IMR-90 (cell line): ENCODE measurements around the gene APOC1. TPM values are rescaled to one million over a fixed set of nuclear protein-coding genes. Genes with fewer than 3 reads are reported as not detected.

Source experiments
- ATAC-seq: fragments of 200-7000 bp; cut with Tn5 transposase; 2 replicates; pipeline ENCODE4 v1.9.1; 2020; ENCODE audit warnings: low read depth, mild to moderate bottlenecking, moderate library complexity
- BruUV-seq: library from RNA; stranded (reverse); fragments of 400-500 nt; replicated peaks from 2 replicates; lab custom pipeline; 2021; lab: Mats Ljungman, UMichigan
- CTCF ChIA-PET: fragments of 300-600 bp; formaldehyde crosslinking; extraction: SDS; loops from one replicate; lab custom pipeline; 2021; ENCODE audit warnings: antibody characterized with exemption; lab: Yijun Ruan, JAX
- POLR2A ChIA-PET: fragments of 300-600 bp; sonication (Branson Sonifier 250); formaldehyde crosslinking; loops from one replicate; lab custom pipeline; 2022; ENCODE audit warnings: antibody characterized with exemption; ENCODE audit not compliant: unreplicated experiment; lab: Charles Lee
- DNase-seq: peaks from one replicate; pipeline ENCODE4 v3.0.0; 2013
- H2AFZ ChIP-seq: replicated peaks from 2 replicates; pipeline ENCODE3; 2013; ENCODE audit warnings: low read length, mild to moderate bottlenecking; ENCODE audit not compliant: poor library complexity
- H2AK5ac ChIP-seq: 2 replicates; pipeline ENCODE4 v1.6.1; 2013; ENCODE audit warnings: low read depth, low read length, inconsistent platforms
- H2AK9ac ChIP-seq: replicated peaks from 2 replicates; pipeline ENCODE3; 2013; ENCODE audit warnings: mild to moderate bottlenecking, low read depth, low read length, moderate library complexity; ENCODE audit not compliant: poor library complexity
- H2BK120ac ChIP-seq: 2 replicates; pipeline ENCODE4 v1.6.1; 2013; ENCODE audit warnings: low read depth, low read length, inconsistent platforms
- H2BK15ac ChIP-seq: 3 replicates; pipeline ENCODE4 v1.6.1; 2013; ENCODE audit warnings: low read depth, low read length, inconsistent platforms
- H2BK20ac ChIP-seq: 2 replicates; pipeline ENCODE4 v1.6.1; 2013; ENCODE audit warnings: low read depth, mild to moderate bottlenecking, inconsistent platforms, low read length, moderate library complexity
- H2BK5ac ChIP-seq: 2 replicates; pipeline ENCODE4 v1.6.1; 2013; ENCODE audit warnings: mild to moderate bottlenecking, low read depth, low read length, inconsistent platforms; ENCODE audit not compliant: poor library complexity, severe bottlenecking
- H3K14ac ChIP-seq: replicated peaks from 2 replicates; pipeline ENCODE4 v1.6.1; 2013; ENCODE audit warnings: low read depth, low read length, inconsistent platforms
- H3K18ac ChIP-seq: 2 replicates; pipeline ENCODE4 v1.6.1; 2013; ENCODE audit warnings: low read depth, low read length, control low read depth
- H3K23ac ChIP-seq: 2 replicates; pipeline ENCODE4 v1.6.1; 2013; ENCODE audit warnings: low read depth, low read length, inconsistent platforms
- H3K27ac ChIP-seq: 2 replicates; pipeline ENCODE4 v1.5.1; 2013; ENCODE audit warnings: mild to moderate bottlenecking, control low read depth, low read length; ENCODE audit not compliant: insufficient read depth
- H3K27me3 ChIP-seq: 2 replicates; pipeline ENCODE4 v1.6.1; 2013; ENCODE audit warnings: low read length; ENCODE audit not compliant: control insufficient read depth, insufficient read depth
- H3K36me3 ChIP-seq: 2 replicates; pipeline ENCODE4 v1.6.1; 2013; ENCODE audit warnings: low read length, mixed read lengths; ENCODE audit not compliant: control insufficient read depth, insufficient read depth
- H3K4ac ChIP-seq: 2 replicates; pipeline ENCODE4 v1.6.1; 2013; ENCODE audit warnings: low read depth, low read length, inconsistent platforms
- H3K4me1 ChIP-seq: 2 replicates; pipeline ENCODE4 v1.6.1; 2013; ENCODE audit warnings: low read length, mixed read lengths; ENCODE audit not compliant: control insufficient read depth, insufficient read depth
- H3K4me2 ChIP-seq: 2 replicates; pipeline ENCODE4 v1.6.1; 2013; ENCODE audit warnings: low read depth, mild to moderate bottlenecking, control low read depth, low read length, moderate library complexity
- H3K4me3 ChIP-seq: 2 replicates; pipeline ENCODE4 v1.5.1; 2013; ENCODE audit warnings: low read depth, mild to moderate bottlenecking, control low read depth, low read length, moderate library complexity; ENCODE audit not compliant: insufficient read depth
- H3K56ac ChIP-seq: 2 replicates; pipeline ENCODE4 v1.6.1; 2013; ENCODE audit warnings: low read length, inconsistent platforms; ENCODE audit not compliant: insufficient read depth; ENCODE audit errors: extremely low read depth
- H3K79me1 ChIP-seq, 2 experiments: 2 replicates each; pipeline ENCODE4 v1.6.1; 2013; ENCODE audit warnings: low read length in 2 of 2, inconsistent platforms in 1 of 2, low read depth in 1 of 2
- H3K9ac ChIP-seq: 2 replicates; pipeline ENCODE4 v1.6.1; 2013; ENCODE audit warnings: low read depth, low read length, control low read depth
- H3K9me1 ChIP-seq: 2 replicates; pipeline ENCODE4 v1.6.1; 2013; ENCODE audit warnings: low read length, inconsistent platforms; ENCODE audit not compliant: insufficient read depth
- H3K9me3 ChIP-seq: 2 replicates; pipeline ENCODE4 v1.6.1; 2013; ENCODE audit warnings: low read length; ENCODE audit not compliant: control insufficient read depth, insufficient read depth
- H4K20me1 ChIP-seq: 2 replicates; pipeline ENCODE4 v1.6.1; 2013; ENCODE audit warnings: low read length, inconsistent platforms; ENCODE audit not compliant: insufficient read depth
- H4K5ac ChIP-seq: 2 replicates; pipeline ENCODE4 v1.6.1; 2013; ENCODE audit warnings: mild to moderate bottlenecking, low read depth, low read length, control low read depth
- H4K8ac ChIP-seq, 2 experiments: 2 replicates each; pipeline ENCODE4 v1.6.1; 2013; ENCODE audit warnings: low read depth in 2 of 2, low read length in 2 of 2, control low read depth in 1 of 2, inconsistent platforms in 1 of 2
- H4K91ac ChIP-seq: 2 replicates; pipeline ENCODE4 v1.6.1; 2013; ENCODE audit warnings: low read depth, low read length, inconsistent platforms; ENCODE audit not compliant: insufficient read depth
- CEBPB ChIP-seq: IDR thresholded peaks from 2 replicates; pipeline ENCODE4 v1.6.1; 2012; ENCODE audit warnings: low read depth, low read length, improper control_type of control experiment
- CHD1 ChIP-seq: IDR thresholded peaks from 2 replicates; pipeline ENCODE4 v1.6.1; 2012; ENCODE audit warnings: low read depth, low read length, improper control_type of control experiment
- CTCF ChIP-seq: conservative IDR thresholded peaks from 2 replicates; pipeline ENCODE4 v1.5.1; 2012; ENCODE audit warnings: mild to moderate bottlenecking, low read depth, low read length, improper control_type of control experiment
- ELK1 ChIP-seq: fragments of 150-350 bp; IDR thresholded peaks from 2 replicates; pipeline ENCODE4 v1.6.1; 2016; ENCODE audit warnings: low read depth, mild to moderate bottlenecking, low read length, moderate library complexity, borderline replicate concordance
- FOS ChIP-seq: fragments of 150-350 bp; IDR thresholded peaks from 2 replicates; pipeline ENCODE4 v1.6.1; 2016; ENCODE audit warnings: low read depth, low read length
- MAFK ChIP-seq: IDR thresholded peaks from 2 replicates; pipeline ENCODE4 v1.6.1; 2012; ENCODE audit warnings: low read depth, low read length, improper control_type of control experiment
- MAZ ChIP-seq: IDR thresholded peaks from 2 replicates; pipeline ENCODE4 v1.6.1; 2012; ENCODE audit warnings: low read depth, mild to moderate bottlenecking, low read length, improper control_type of control experiment, moderate library complexity, borderline replicate concordance
- MXI1 ChIP-seq: IDR thresholded peaks from 2 replicates; pipeline ENCODE4 v1.6.1; 2012; ENCODE audit warnings: low read depth, mild to moderate bottlenecking, low read length, moderate library complexity, borderline replicate concordance
- NFE2L2 ChIP-seq: fragments of 150-350 bp; IDR thresholded peaks from 2 replicates; pipeline ENCODE4 v1.6.1; 2016; ENCODE audit warnings: low read depth, mild to moderate bottlenecking, low read length
- POLR2A ChIP-seq: IDR thresholded peaks from 2 replicates; pipeline ENCODE4 v1.6.1; 2012; ENCODE audit warnings: mild to moderate bottlenecking, low read depth, low read length
- RAD21 ChIP-seq: IDR thresholded peaks from 2 replicates; pipeline ENCODE4 v1.6.1; 2012; ENCODE audit warnings: low read length, improper control_type of control experiment
- RCOR1 ChIP-seq: IDR thresholded peaks from 2 replicates; pipeline ENCODE4 v1.6.1; 2012; ENCODE audit warnings: mild to moderate bottlenecking, low read length, improper control_type of control experiment; ENCODE audit not compliant: insufficient replicate concordance
- RFX5 ChIP-seq: IDR thresholded peaks from 2 replicates; pipeline ENCODE4 v1.8.0; 2012; ENCODE audit warnings: low read depth, mild to moderate bottlenecking, low read length, moderate library complexity
- USF2 ChIP-seq: fragments of 150-350 bp; IDR thresholded peaks from 2 replicates; pipeline ENCODE4 v1.6.1; 2017; ENCODE audit warnings: mild to moderate bottlenecking, antibody characterized with exemption, low read length, low read depth
- WGBS, 2 experiments: methylation state at CpG; one replicate each; pipeline versions ENCODE4 v1.1.5 to v1.1.7; 2013; ENCODE audit warnings: missing lambda C conversion rate in 2 of 2; ENCODE audit not compliant: insufficient read length in 1 of 2; ENCODE audit errors: extremely low coverage in 2 of 2; 5-methylcytosine and 5-hydroxymethylcytosine counted together
- dilution Hi-C: fragments of 300-500 bp; cut with HindIII; formaldehyde crosslinking; loops from one replicate; pipeline ENCODE4 v1.14.3; 2018; ENCODE audit warnings: low sequenced_read_pairs; ENCODE audit not compliant: unreplicated experiment
- in situ Hi-C: fragments of 300-500 bp; cut with MboI; formaldehyde crosslinking; loops from 3 replicates; pipeline ENCODE4 v1.14.3; 2019; ENCODE audit warnings: low sequenced_read_pairs, inconsistent platforms, mixed read lengths
- intact Hi-C: fragments of 100-400 bp; cut with micrococcal nuclease; formaldehyde crosslinking; loops from 2 replicates; pipeline ENCODE4 v1.10.0; 2022
- polyA plus RNA-seq, 3 experiments: library from polyadenylated mRNA; depleted of rRNA; stranded (reverse); fragments of >200 nt; gene quantifications; 2 replicates each; pipeline ENCODE4 v1.2.3, GENCODE V29; 2012; ENCODE audit warnings: low replicate concordance in 1 of 3
- total RNA-seq: library from RNA; depleted of rRNA; stranded (reverse); fragments of >200 nt; gene quantifications from 2 replicates; pipeline ENCODE4 v1.2.3, GENCODE V29; 2012

The APOC1 gene
- total and polyA plus RNA-seq, 2 of the 4 experiments (the other 2 are of a cell fraction) = 1.1 TPM; not detected in 1

- Histone ChIP-seq H3K9me3 (no peaks in the 10 kb centered on the region), H4K8ac (peak overlapping the region; percentile 45 to 94), H2BK15ac (no peak overlapping the region), H3K4me3 (peak overlapping the region; percentile 49), H3K36me3 (peaks cover 41% of the 10 kb centered on the region), H3K4me1 (peaks cover 4% of the 10 kb centered on the region), H2BK20ac (no peak overlapping the region), H3K4me2 (peak overlapping the region; percentile 81), H4K91ac (peak overlapping the region; percentile 42; the same call in 1 of the 2 replicates), H2BK5ac (peak overlapping the region; percentile 77), H4K20me1 (peaks cover 10% of the 10 kb centered on the region; the same call in 1 of the 2 replicates), H3K56ac (no peak overlapping the region), H3K23ac (0 out of 2 replicates have a peak overlapping the region, but pooled peaks have one; percentile 32), H3K14ac (peak overlapping the region; percentile 89), H3K27me3 (no peaks in the 10 kb centered on the region), H2AFZ (peak overlapping the region; percentile 91), H2AK9ac (peak overlapping the region; percentile 78), H3K79me1 (peaks cover 13 to 36% of the 10 kb centered on the region in 2 experiments), H3K9ac (peak overlapping the region; percentile 34), H2BK120ac (no peak overlapping the region; the same call in 1 of the 2 replicates), H4K5ac (peak overlapping the region; percentile 40), H3K18ac (peak overlapping the region; percentile 11; the same call in 1 of the 2 replicates), H2AK5ac (no peak overlapping the region), H3K4ac (peak overlapping the region; percentile 81), H3K9me1 (peaks cover 7% of the 10 kb centered on the region), H3K27ac (peak overlapping the region; percentile 69)
- dilution Hi-C loops (no loop called here), intact Hi-C loops (loop anchor here (1.0 to 2.0 kb wide), 2 partner anchors 44 to 61 kb away; partner anchors contain the start of gene NECTIN2), in situ Hi-C loops (no loop called here)
- ATAC-seq (peak; percentile 89), DNase-seq (peak; percentile 100)
- 1% methylated on average over 31 of the region's 40 CpGs; no CpG with 5 or more reads in 1 of the 2 experiments for WGBS, 2 experiments
- no TSS peak for BruUV-seq
- ChIA-PET CTCF (interaction anchor here (1.1 kb wide), 1 partner anchor 35 kb away, joined by 3 read pairs; no protein-coding TSS in a partner anchor), POLR2A (no interaction called here)
- TF ChIP-seq RFX5 (no peak), POLR2A (peak; percentile 70), CHD1 (no peak), ELK1 (0 out of 2 replicates have a peak, but pooled peaks have one; percentile 57), RCOR1 (no peak), MAFK (no peak), CTCF (0 out of 2 replicates have a peak, but pooled peaks have one; percentile 1), FOS (peak; percentile 56), CEBPB (peak; percentile 31; the same call in 1 of the 2 replicates), MXI1 (no peak), RAD21 (0 out of 2 replicates have a peak, but pooled peaks have one; percentile 14), MAZ (peak; percentile 91; the same call in 1 of the 2 replicates), USF2 (no peak), NFE2L2 (no peak)
These were observed 23.9 kb upstream of the APOC1 start for GRCh38 chr19:44890366-44891015.
